Activated CD4-positive, alpha-beta T cell treated with anti-CD3 and anti-CD28 coated beads, Interleukin-2, amount 50 U/mL, for 24 hours (primary cell): ENCODE data around the gene IGFL4.

Source experiments
- DNase-seq, 2 donors: peaks; one replicate each; pipeline ENCODE4 v3.0.0-alpha.2; 2020; ENCODE audit warnings: low read depth in 1 of 2, low spot score in 1 of 2

IGFL4 gene

GRCh38 chr19:46065486-46066071, 24.8 kb upstream of the IGFL4 start:
- DNase-seq = no peak

- DNase-seq = no peak
These were observed 22.4 kb upstream of the IGFL4 start for GRCh38 chr19:46063201-46063600.

DNA sequence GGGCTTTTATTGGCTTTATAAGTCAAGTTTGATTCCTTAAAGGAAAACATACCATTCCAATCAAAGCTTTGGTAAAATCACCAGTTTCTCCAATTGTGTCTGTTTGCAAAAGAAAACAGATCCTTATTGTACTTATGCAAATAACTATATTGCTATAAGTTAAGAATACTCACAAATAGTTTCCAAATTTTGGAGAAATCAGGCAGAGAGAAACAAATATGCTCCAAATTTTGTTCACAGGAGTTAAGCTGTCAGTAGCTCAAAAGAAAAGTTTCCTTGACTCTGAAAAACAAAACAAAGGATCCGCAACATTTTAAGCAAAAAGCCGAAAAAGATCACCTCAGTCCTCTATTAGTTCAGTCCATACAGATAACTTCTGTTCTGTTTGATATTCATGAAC, 19.2 kb upstream of the IGFL4 start:
- no peak for DNase-seq

- DNase-seq = no peak
These were observed 18.0 kb upstream of the IGFL4 start for GRCh38 chr19:46058778-46059177.

DNA sequence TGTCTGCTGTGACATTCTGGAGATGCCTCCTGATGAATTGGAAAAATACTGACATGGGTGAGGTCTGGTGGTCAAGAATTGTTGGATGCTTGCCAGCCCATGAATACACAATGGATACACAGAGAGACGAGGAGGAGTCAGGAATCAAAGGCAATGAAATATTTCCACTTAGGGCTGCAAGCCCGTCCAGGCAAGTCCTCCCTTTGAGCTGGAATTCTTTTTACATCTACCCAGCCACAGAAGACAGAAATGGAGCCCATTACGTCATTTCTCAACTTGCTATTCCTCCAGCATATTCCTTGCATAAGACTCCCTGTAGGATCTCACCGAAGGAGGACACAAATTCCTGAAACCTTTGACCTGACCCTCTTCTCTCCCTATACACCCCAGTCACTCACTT, 15.7 kb upstream of the IGFL4 start:
- DNase-seq = no peak

- DNase-seq = no peak
These were observed 12.1 kb upstream of the IGFL4 start for GRCh38 chr19:46052896-46053295.

DNA sequence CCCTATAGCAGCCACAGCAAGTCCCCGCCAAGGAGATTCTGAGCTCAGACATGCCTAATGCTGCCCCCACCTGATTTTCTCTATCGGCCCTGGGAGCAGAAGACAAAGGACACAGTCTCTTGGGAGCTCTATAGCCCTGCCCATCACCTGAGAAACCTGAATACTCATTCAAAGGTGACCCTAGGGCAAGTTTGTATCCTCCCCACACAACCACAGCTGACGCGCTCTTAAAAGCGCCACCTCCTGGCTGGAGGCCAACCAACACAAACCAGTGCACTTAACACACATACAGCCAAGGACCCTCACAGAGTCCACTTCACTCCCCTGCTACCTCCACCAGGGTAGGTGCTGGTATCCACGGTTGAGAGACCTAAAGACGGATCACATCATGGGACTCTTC, 8.8 kb upstream of the IGFL4 start:
- no peak for DNase-seq

GRCh38 chr19:46043519-46043918, 2.7 kb upstream of the IGFL4 start:
- DNase-seq = no peak

DNA sequence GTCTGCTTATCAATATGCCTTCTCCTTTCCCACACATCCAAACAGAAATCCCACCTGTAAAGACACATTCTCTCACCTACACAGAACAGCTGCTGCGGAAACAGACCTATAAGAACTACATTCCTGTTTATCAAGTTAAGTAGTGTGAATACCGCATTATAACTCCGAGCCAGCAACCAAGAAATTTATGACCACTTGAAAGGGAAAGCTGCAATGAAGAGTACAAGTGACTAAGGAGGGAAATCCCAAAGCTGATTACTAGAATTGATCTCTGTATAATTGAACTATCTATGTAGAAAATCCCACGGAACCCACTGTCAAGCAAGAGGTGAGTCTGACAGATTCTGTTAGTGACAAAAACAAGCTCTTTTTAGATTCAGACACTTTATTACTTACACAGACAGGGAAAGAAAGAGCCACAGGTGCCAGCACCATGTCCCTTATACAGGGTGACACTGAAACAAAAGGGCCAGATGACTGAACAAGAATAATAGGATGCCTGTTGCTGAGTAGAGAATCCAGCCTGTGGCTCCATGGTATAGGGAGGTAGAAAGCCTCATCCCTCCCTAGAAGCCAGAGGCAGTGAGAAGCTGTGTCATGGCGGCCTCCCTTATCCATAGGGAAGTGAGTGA, 1.6 kb upstream of the IGFL4 start:
- DNase-seq = no peak

- DNase-seq = no peak
These were observed 677 bp downstream of the IGFL4 start for GRCh38 chr19:46040125-46040524.

DNA sequence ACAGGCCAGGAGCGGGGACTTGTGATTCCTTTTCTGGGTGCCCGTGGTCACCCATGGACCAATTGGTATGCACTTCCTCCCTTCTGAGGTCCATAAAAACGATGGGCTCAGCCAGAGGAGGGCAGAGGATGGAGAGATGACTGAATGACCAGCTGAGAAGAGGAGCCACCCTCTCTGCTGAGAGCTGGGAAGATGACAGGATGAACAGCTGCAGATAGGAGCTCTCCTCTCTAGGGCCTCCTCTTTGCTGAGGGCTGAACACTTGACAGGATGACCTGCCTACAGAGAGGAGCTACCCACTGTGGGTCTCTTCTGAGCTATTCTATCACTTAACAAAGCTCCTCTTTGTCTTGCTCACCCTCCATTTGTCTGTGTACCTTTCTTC, 4.1 kb downstream of the IGFL4 start:
- no peak for DNase-seq

- no peak for DNase-seq
These were observed 4.6 kb downstream of the IGFL4 start for GRCh38 chr19:46035986-46036743.

DNA sequence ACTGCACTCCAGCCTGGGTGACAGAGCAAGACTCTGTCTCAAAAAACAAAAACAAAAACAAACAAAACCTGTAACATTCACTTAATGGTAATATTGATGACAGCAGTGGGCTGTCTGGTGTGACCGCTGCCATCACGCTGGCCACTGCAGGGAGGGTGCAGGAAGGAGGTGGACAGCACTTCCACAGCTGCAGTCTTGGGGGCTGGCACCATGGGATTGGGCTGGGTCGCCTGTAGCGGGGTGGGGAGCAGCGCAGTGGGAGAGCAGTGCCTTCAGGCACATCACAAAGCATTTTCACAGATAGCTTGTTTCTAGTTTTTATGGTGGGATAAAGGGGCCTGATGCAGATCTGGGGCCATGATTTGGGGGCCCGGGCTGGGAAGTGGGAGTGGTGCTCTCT, 5.3 kb downstream of the IGFL4 start:
- no peak for DNase-seq

DNA sequence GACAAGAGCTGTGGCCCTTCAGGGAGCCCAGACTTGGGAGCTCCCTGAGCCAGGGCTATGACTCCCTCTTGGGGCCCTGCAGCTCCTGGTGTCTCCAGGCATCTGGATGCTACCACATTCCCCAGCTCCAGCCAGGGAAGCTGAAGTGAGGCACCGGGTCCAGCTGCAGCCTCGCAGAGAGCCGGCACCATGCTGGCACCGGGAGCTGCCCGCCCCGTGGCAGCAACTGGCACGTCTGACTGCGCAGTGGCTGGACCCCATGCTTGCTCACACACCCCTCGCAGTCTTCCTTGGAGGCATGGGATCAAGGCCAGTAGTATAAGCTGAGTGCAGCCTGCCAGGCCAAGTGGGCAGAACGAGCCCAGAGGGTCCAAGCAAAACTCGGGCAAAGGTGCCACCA, 7.4 kb downstream of the IGFL4 start:
- DNase-seq = no peak

GRCh38 chr19:46032597-46033025, 8.2 kb downstream of the IGFL4 start:
- DNase-seq = no peak

GRCh38 chr19:46031781-46032596, 8.8 kb downstream of the IGFL4 start:
- DNase-seq = no peak

GRCh38 chr19:46030812-46031550, 9.8 kb downstream of the IGFL4 start:
- DNase-seq = no peak

- DNase-seq = no peak
These were observed 15.0 kb downstream of the IGFL4 start for GRCh38 chr19:46025835-46026234.

- no peak for DNase-seq
These were observed 17.5 kb downstream of the IGFL4 start for GRCh38 chr19:46023311-46023779.

- DNase-seq = no peak
These were observed 18.1 kb downstream of the IGFL4 start, which contains the start of gene PGLYRP1 for GRCh38 chr19:46022431-46023310. Gene PGLYRP1, minus strand, starts transcription at chr19:46023053. Its CDS starts 32 bp downstream, at chr19:46023021.
